Ishikawa (cell line): ENCODE data around the gene CDH23.

Experiments
- CEBPB ChIP-seq: IDR thresholded peaks from 2 replicates; pipeline ENCODE4 v1.6.1; 2012
- CREB1 ChIP-seq: IDR thresholded peaks from 2 replicates; pipeline ENCODE4 v1.6.1; 2012; ENCODE audit warnings: low read depth
- EGR1 ChIP-seq: IDR thresholded peaks from 2 replicates; pipeline ENCODE4 v1.6.1; 2012
- EP300 ChIP-seq: IDR thresholded peaks from 2 replicates; pipeline ENCODE4 v1.6.1; 2012; ENCODE audit warnings: borderline replicate concordance
- FOXM1 ChIP-seq: IDR thresholded peaks from 2 replicates; pipeline ENCODE4 v1.6.1; 2012; ENCODE audit warnings: low read depth, borderline replicate concordance
- MAX ChIP-seq: IDR thresholded peaks from 2 replicates; pipeline ENCODE4 v1.6.1; 2012
- NFIC ChIP-seq: IDR thresholded peaks from 2 replicates; pipeline ENCODE4 v1.6.1; 2012
- RAD21 ChIP-seq: IDR thresholded peaks from 2 replicates; pipeline ENCODE4 v1.6.1; 2012; ENCODE audit warnings: low read depth
- TAF1 ChIP-seq: IDR thresholded peaks from 2 replicates; pipeline ENCODE4 v1.6.1; 2012; ENCODE audit warnings: low read depth, mild to moderate bottlenecking
- TCF12 ChIP-seq: IDR thresholded peaks from 2 replicates; pipeline ENCODE4 v1.6.1; 2012; ENCODE audit warnings: low read depth
- TEAD4 ChIP-seq: IDR thresholded peaks from 2 replicates; pipeline ENCODE4 v1.6.1; 2012
- USF1 ChIP-seq: IDR thresholded peaks from 2 replicates; pipeline ENCODE4 v1.6.1; 2012
- YY1 ChIP-seq: IDR thresholded peaks from 2 replicates; pipeline ENCODE4 v1.6.1; 2012; ENCODE audit warnings: low read depth
- ZBTB7A ChIP-seq: IDR thresholded peaks from 2 replicates; pipeline ENCODE4 v1.6.1; 2012; ENCODE audit warnings: low read depth
- TF ChIP-seq, protein P1 (sequence below): IDR thresholded peaks from 2 replicates; pipeline ENCODE4 v1.6.1; 2012; ENCODE audit warnings: low read depth, mild to moderate bottlenecking

Gene CDH23

DNA sequence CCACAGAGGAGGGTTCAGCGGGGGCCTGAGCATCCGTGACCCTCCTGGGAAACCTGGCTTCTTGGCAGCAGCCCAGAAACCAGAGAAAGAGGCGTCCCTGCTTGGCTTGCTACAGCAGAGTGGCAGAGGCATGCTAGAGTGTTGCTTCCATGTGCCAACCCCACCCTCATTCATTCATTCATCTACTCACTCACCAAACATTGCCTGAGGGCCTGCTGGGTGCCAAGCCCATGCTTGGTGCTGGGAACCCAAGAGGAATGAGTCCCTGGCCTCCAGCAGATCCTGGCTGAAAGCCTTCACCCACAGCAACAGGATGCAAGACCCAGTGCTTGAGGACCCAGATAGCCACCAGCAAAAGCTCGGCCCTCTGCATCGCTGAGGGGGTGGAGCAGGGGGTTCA lies 129.0 kb downstream of the CDH23 start:
- TF ChIP-seq TEAD4 (no peak), CREB1 (no peak), TAF1 (no peak), FOXM1 (no peak), TCF12 (no peak), ZBTB7A (no peak), RAD21 (no peak), CEBPB (no peak), EGR1 (no peak), NFIC (no peak), YY1 (no peak), MAX (no peak), EP300 (no peak)
- TF ChIP-seq, protein P1, sequence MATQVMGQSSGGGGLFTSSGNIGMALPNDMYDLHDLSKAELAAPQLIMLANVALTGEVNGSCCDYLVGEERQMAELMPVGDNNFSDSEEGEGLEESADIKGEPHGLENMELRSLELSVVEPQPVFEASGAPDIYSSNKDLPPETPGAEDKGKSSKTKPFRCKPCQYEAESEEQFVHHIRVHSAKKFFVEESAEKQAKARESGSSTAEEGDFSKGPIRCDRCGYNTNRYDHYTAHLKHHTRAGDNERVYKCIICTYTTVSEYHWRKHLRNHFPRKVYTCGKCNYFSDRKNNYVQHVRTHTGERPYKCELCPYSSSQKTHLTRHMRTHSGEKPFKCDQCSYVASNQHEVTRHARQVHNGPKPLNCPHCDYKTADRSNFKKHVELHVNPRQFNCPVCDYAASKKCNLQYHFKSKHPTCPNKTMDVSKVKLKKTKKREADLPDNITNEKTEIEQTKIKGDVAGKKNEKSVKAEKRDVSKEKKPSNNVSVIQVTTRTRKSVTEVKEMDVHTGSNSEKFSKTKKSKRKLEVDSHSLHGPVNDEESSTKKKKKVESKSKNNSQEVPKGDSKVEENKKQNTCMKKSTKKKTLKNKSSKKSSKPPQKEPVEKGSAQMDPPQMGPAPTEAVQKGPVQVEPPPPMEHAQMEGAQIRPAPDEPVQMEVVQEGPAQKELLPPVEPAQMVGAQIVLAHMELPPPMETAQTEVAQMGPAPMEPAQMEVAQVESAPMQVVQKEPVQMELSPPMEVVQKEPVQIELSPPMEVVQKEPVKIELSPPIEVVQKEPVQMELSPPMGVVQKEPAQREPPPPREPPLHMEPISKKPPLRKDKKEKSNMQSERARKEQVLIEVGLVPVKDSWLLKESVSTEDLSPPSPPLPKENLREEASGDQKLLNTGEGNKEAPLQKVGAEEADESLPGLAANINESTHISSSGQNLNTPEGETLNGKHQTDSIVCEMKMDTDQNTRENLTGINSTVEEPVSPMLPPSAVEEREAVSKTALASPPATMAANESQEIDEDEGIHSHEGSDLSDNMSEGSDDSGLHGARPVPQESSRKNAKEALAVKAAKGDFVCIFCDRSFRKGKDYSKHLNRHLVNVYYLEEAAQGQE, result no peak

DNA sequence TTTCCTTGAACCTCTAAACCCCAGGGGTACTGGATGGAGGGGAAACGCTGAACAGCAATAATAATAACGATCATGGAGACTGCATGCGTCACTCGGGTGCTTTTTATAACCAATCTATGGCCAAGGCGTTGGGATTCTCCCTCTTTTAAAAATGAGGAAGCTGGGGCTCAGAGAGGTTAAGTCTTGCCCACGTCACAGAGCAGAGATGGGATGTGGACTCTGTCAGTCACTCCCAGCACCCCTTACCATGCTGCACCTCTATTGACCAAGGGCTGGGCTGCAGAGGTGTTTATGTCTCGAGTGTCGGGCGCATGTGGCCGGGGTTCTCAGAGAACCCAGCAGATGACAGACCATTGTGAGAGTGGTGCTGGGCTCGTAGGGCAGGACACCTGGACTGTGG lies 129.9 kb downstream of the CDH23 start:
- TF ChIP-seq TEAD4, result no peak
- TF ChIP-seq, protein P1, result no peak
- TF ChIP-seq TAF1, result no peak
- TF ChIP-seq EGR1, result no peak
- TF ChIP-seq MAX, result no peak
- no peak for TF ChIP-seq EP300
- no peak for TF ChIP-seq USF1
- TF ChIP-seq YY1, result no peak
- TF ChIP-seq FOXM1, result no peak
- TF ChIP-seq ZBTB7A, result no peak
- no peak for TF ChIP-seq NFIC
- TF ChIP-seq TCF12, result no peak
- no peak for TF ChIP-seq RAD21
- TF ChIP-seq CEBPB, result no peak
- TF ChIP-seq CREB1, result no peak

DNA sequence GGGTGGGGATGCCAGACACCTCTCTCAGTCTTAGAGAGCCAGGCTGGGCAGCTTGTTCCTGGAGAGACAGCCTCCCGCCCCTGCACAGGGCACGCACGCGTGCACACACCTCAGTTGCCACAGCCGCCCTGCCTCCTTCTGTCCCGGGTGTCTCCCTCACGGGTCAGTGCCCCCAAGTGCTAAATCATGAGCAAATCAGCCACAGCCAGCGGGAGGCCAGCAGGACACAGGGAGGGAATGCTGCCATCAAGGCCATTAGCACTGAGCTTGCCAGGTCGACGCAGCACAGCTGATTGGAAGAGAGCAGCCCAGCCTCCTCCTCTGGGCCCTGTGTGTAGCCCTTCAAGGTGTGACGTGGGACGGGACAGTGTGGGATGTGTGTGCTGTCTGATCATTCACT lies 130.4 kb downstream of the CDH23 start:
- TF ChIP-seq EGR1 (peak; percentile 62; the same call in 1 of the 2 replicates), TEAD4 (peak; percentile 97), YY1 (peak; percentile 76), CEBPB (peak; percentile 81; the same call in 1 of the 2 replicates), MAX (peak; percentile 93), RAD21 (peak; percentile 5; the same call in 1 of the 2 replicates), CREB1 (peak; percentile 41; the same call in 1 of the 2 replicates), TCF12 (peak; percentile 98), ZBTB7A (0 out of 2 replicates have a peak, but pooled peaks have one; percentile 61), TAF1 (no peak), USF1 (peak; percentile 29), FOXM1 (peak; percentile 82; the same call in 1 of the 2 replicates), NFIC (peak; percentile 99), EP300 (peak; percentile 95)
- TF ChIP-seq, protein P1, result 0 out of 2 replicates have a peak, but pooled peaks have one; percentile 13
